AML-193 (cell line): ENCODE data around the gene ANXA9.

Source experiments
- DNase-seq, 2 experiments: peaks; one replicate each; lab custom pipeline; 2025; lab: John Stamatoyannopoulos, UW

Gene ANXA9, protein sequence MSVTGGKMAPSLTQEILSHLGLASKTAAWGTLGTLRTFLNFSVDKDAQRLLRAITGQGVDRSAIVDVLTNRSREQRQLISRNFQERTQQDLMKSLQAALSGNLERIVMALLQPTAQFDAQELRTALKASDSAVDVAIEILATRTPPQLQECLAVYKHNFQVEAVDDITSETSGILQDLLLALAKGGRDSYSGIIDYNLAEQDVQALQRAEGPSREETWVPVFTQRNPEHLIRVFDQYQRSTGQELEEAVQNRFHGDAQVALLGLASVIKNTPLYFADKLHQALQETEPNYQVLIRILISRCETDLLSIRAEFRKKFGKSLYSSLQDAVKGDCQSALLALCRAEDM

DNA sequence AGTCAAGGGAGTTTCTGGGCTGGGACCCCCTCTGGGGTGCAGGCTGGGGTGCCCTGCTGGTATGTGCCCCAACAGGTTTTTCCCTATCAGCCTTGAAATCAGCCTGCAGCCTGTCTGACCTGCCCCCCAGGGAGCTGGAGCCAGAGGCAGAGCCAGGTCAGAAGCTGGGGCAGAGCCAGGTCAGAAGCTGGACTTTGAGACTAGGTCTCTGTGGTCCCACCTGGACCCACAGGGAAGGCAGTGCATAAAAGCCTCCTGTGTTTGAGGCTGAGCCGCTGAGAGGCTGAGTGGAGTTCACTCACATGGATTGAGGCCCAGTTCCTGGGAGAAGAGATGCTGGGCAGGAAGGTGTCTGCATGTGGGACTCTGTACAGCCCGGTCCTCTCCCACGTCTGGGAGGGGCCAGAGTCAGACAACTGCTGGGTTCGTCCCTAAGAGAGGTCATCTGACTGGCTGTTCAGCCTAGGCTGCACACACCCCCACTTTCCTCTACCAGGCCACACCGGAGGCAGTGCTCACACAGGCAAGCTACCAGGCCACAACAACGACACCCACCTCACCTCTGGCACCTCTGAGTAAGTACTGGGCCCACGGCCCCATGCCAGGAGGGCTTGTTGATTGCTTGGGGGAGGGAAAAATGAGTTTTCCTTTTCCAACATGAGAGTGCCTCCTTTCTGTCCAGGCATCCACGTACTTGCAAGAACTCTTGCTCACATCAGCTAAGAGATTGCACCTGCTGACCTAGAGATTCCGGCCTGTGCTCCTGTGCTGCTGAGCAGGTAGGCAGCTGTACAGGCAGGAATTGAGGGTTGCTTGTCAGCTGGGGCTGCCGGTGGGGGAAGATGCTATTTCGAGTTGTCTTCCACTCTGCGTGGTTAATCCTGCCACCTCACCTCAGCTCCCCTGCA, at the start of gene ANXA9:
ANXA9 (plus strand) TSS at position 488 of the 908 bp plus-strand sequence. CDS start 814 bp downstream, outside the sequence.
- DNase-seq, result no peak

DNA sequence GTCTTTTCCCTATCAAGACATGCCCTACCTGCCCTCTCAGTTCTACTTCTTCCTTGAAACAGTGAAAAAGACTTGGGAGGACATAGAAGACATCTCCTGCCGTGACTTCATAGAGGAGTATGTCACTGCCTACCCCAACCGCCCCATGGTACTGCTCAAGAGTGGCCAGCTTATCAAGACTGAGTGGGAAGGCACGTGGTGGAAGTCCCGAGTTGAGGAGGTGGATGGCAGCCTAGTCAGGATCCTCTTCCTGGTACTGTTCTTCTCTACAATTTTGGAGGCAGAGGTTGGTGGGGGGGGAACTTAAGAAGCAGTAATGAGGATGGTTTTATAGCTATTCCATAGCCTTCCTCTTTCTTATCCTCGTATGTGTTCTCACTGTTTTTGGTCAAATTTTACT, 37.2 kb upstream of the ANXA9 start:
- DNase-seq, result no peak

DNA sequence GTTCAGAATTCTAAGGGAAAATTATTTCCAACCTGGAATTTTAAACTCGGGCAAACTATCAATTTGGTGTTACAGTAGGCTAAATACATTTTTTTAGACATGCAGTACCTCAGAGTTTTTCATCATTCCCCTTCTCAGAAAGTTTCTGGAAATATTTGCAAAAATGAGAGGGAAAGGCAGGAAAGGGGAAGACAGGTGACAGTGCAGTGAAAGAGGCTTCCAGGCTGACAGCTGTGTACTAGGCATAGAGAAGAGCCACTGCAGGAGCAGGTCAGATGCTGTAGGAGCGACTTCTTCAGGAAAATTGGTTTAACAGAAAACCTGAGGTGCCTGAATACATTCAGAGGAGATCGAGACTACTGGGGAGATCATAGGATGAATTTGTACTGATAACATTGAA, 27.4 kb upstream of the ANXA9 start:
- no peak for DNase-seq

DNA sequence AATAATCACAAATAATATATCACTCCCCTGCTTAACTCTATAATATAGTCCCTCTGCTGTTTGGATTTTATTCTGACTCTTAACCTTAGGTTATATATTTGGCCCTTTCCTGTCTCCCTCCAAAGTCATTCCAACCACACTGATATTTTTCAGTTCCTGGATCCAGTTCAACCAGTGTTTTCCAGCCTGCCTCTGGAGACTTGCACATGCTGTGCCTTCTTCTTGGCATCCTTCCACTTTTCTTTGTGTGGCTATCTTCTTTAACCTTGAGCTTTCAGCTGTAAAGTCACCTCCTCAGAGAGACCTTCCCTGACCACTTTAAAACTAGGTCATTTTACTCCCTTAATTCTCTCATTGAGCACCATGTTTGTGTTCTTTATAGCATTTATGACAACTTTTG, 26.8 kb upstream of the ANXA9 start:
- DNase-seq, result no peak

DNA sequence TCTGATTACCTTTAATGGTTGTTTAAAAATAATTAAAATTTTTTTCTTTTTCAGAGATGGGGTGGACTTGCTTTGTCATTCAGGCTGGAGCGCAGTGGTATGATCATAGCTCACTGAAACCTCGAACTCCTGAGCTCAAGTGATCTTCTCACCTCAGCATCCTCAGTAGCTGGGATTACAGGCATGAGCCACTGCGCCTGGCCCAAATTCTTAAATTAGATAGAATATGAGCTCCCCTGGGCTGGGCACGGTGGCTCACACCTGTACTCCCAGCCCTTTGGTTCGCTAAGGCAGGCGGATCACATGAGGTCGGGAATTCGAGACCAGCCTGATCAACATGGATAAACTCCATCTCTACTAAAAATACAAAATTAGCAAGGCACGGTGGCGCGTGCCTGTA, 24.4 kb upstream of the ANXA9 start:
- no peak for DNase-seq

DNA sequence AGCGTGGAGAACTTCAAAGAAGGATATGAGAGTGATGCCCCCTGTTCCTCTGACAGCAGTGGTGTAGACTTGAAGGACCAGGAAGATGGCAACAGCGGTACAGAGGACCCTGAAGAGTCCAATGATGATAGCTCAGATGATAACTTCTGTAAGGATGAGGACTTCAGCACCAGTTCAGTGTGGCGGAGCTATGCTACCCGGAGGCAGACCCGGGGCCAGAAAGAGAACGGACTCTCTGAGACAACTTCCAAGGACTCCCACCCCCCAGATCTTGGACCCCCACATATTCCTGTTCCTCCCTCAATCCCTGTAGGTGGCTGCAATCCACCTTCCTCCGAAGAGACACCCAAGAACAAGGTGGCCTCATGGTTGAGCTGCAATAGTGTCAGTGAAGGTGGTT, 21.4 kb upstream of the ANXA9 start:
- no peak for DNase-seq

DNA sequence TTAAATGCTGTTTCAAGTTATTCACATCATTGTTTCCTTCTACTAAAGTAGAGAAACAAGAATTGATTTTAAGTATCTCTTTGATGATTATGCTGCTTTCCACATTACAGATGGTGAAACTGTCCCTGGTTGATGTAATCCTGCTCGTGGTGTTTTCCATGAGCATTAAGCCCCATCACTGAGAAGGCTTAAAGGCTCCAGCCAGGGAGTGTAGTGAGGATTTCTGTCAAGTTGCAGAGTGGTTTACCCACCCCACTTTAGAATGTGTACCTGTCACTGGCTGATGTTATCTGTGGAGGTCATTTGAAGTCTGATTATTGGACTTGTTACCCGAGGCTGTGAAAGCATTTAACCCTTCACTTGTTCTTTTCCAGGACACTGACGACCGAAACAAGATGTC, 20.3 kb upstream of the ANXA9 start:
- DNase-seq, result no peak

DNA sequence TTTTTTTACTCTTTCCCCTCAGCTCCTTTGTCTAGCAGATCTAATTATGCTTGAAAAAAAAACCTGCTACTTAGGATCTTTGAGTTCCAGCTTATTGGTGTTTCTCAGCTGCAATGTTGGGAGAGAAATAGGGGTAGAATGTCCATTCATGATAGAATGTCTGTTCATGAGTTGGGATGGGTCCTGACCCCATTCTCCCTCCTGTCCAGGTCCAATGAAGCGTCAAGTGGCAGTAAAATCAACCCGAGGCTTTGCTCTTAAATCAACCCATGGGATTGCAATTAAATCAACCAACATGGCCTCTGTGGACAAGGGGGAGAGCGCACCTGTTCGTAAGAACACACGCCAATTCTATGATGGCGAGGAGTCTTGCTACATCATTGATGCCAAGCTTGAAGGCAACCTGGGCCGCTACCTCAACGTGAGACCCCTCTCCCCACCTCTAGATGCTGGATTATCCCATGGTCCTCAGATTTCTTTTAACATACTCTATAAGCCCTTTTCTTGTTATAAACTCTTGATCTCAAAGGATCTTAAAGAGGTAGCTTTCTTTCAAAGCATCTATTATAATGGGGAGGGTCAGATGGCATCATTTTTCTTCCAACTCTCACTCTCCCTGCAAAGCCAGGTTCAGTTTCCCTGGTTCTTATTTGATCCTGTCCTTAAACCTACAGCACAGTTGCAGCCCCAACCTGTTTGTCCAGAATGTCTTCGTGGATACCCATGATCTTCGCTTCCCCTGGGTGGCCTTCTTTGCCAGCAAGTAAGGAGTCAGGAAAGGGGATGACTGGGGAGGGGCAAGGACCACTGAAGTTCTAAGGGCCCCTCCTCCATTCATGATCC, 18.6 kb upstream of the ANXA9 start:
- no peak for DNase-seq

DNA sequence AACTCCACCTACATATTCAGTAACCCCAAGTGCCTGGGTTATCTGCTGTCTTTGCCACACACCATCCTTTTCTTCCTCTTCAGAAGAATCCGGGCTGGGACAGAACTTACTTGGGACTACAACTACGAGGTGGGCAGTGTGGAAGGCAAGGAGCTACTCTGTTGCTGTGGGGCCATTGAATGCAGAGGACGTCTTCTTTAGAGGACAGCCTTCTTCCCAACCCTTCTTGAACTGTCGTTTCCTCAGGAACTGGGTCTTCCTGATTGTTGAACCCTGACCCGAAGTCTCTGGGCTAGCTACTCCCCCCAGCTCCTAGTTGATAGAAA, 18.0 kb upstream of the ANXA9 start:
- no peak for DNase-seq

DNA sequence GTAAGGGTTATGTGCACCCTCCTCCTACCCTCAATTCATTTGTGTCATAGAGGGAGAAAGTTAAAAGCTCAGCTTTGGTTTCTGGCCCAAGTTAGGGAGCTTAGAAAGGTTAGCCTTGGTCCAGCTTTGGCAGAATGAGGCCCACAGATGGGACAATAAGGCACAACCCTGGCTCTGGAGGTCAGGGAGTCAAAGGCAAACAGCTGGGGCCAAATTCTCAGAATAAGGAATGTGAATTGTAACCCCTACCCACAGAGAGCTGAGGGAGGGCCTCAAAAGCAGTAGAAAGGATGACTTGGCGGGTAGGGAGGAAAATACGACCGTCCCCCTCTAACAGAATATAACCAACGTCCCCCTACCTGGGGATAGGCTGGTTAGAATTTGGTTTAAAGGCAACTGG, 16.5 kb upstream of the ANXA9 start:
- no peak for DNase-seq

DNA sequence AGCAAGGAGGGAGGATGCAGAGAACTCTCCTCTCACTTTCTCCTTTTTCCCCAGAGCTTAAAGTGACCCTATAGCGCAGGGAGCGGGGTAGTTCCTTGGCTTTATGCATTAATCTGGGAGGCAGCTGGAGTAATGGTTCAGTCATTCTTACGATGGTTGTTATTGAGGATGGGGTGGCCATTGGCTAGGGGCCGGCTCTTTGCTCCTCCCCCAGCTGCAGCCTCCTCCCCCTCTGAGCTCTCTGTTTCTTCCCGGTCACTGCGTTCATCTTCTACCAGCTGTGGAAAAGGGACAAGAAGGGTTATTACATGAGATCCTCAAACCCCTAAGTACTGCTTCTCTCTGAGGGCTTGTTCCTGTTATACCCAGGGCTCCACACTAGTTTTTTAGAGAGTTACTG, 16.1 kb upstream of the ANXA9 start:
- no peak for DNase-seq

DNA sequence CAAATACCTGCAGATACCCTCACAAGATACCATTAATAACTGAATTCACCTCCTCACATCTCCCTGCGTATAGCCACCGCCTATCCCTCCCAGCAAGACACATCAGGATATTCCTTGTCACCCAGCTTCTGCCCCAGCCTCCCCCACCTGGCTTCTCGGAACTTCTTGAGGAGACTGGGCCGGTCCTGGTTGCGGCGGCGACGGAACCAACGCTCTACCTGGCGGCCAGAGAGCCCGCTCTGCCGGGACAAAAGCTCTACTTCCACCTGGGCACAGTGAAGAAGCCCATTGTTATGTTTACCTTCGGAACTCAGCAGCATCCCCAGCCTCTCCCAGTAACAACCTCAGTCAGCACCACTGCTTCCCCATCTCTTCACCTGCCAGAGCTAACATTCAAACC, 14.2 kb upstream of the ANXA9 start:
- no peak for DNase-seq

DNA sequence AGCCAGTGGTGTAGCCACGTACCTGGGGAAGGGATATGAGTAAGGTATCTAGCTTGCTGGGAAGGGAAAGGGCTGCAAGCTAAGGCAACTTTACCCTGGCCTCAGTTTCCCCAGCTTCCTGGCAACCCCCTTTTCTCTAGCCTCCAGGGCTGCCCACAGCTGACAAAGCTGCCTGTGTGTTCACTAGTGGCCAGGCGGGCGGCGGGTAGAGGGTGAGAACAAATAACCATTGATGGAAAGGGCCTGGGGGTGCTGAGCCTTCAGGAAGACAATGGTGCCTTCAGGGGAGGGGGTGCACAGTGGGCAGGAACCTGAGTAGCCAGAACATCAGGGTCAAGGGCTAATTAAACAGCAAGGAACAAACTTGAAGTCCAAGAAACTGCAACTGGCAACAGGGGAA, 13.6 kb upstream of the ANXA9 start:
- no peak for DNase-seq

DNA sequence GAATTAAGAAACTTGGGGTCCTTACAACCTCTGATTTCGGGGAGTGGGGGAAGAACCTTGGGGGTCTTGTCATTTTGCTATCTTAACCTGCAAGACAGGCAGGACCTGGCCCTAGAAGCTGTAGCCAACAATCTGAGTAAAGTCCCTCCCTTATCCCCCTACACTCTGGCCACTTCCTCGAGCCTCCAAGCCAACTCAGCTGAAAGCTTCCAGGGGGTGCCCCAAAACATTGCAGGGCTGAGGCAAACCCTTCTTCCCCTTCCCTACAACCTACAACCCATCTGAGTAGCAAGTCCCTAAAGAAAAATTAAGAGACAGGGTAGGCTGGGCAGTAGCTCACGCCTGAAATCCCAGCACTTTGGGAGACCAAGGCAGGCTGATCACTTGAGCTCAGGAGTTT, 12.5 kb upstream of the ANXA9 start:
- no peak for DNase-seq

DNA sequence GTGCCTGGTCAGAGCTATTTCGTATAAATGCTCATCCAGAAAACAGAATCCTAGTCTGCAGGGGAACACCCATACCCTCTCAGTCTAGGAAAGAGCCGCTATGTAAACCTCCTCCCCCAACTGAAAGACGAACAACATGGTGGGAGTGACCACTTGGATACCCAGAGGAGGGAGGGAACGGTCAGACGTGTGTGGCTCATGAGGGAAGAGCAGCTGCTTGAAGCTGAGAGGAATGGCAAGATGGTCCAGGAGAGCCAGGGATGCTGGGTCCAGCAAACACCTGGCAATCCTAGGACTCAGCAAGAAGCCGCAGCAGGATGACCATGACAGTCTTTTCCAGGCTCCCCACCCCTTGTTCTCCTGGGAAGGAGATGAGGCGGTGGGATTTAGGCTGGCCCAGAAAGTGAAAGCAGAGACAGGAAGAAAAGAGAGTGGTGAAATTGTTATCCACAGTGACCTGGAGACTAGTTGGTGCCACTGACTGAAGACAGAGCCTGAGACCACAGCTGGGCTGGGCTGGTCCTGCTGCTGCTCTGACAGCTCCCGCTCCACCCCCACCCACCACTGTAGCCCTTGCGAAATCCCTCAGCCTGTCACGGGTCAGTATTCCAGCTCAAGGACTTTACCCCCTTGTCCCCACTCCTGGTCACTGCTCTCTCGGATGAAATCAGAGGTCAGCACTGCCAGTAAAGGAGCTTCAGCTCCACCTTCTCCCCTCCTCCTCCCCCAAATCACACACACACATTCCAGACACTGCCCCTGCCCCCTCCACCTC, 11.1 kb upstream of the ANXA9 start:
- peak in 1 of 2 experiments; percentile 5 for DNase-seq

DNA sequence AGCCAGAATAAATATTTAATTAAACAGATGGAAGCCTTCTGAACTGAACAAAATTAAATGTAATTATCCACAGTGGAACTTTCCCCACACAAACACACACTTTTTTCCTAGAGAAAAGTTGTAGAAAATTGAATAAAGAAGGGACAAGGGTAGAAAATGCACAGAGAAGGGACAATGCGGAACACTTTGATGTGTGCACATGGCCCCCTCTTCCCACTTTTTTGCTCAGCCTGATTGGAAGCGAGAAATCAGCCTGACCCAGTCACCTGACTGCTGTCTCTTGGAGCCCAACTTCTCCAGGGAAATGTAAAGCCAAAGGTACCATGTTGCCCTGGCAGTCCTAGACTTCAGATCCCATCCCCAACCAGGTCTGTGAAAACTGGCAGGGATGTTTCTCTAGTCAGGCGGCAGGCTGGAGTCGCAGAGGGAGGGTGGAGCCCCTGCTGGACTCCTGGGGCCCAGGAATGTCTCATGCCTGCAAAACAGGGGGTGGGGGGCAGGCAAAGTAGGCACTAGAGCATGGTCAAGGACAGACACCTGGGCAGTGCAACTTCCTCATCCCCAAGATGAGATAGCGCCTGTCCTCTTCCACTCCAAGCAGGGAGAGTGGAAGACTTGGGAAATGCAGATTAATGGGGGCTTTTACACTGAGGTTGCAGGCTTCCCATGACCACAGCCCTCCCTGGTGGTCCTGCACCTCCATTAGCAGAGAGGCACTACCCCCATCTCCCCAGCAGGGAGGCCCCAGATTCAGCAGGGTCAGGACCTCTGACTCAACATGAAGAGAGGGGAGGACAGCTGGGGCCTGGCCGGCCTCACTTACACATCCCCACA, 10.3 kb upstream of the ANXA9 start:
- DNase-seq, result peak in 1 of 2 experiments; percentile 17

DNA sequence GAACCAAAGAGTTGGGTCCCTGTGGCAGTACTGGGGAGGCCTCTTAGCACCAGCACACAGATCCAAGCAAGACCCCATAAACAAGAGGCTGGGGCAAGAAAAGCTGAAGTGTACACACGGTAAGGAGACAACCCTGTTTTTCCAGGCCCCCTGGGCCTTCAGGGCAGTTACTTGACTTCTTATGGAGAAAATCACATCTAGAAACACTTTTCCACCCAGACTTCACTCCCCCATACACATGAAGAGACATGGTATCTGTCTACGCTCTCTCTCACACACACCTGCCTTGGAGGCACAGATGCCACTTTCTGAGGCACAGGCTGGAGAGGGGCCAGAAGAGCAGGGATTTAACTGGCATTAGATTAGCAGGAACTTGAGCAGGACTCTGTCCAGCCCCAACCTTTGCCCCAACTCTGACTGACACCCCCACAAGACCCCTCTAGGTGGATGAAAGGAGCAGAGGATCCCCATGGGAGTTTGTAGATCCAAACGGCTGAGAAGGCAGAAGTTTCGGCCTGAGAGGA, 9.6 kb upstream of the ANXA9 start:
- no peak for DNase-seq

DNA sequence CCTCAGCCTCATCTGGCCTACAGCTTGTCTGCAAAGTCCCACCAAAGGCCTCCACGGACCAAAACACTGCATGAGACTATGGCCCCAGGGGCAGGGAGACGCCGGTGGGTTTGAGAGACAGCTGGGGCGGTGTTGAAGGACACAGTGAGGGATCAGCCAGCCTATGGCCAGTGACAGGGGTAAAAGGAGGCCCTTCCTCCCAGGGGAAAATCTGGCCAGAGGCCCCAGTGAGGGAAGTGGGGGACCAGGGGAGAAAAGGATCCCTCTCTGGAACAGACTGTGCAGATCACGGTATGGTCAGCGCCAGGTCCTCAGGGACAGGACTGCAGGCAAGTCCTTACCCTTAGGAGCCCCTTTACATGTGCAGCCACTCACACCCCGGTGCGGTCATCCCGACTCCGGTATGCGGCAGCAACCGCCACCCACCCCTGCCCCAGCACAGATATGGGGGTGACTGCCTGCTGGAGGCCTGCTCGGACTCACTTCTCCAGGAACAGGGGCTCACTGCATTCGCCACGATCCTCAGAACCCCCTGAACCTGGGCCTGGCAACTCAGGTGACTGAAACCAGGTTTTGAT, 8.7 kb upstream of the ANXA9 start:
- no peak for DNase-seq

DNA sequence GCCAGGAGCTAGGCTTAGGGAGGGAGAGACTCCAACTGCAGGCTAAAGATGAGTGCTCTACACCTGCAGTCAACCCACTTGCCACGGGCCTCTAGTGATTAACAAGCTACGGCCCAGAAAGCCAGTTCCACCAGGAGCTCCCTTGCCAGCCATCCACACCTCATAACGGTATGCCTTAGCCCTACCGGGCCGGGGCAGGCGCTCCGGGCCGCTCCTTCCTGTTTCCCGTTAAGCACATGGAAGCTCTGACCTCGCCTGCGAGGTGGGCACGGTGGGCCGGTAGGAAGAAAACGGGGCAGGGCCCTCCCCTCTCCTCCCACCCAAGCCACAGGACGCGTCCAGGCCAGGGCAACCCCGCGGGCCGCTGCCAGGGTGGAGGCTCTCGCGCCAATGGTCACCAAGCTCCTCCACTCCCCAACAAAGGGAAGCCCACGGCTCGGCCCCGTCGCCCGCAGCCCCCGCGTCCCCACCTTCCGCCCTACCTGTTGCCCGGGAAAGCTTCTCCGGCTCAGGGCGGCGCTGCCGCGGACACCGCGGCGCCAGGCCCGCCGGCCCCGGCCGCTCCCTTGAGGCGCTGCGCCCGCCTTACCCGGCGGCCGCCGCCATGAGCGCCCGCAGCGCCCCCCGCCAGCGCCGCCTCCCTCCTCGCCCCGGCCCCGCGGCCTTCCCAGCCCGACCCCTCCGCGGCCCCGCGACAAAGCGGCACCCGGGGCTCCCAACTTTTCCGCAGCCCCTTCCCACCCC, 8.1 kb upstream of the ANXA9 start:
- DNase-seq, result peak; percentile 22 to 23
